HG03097 (cell line): ENCODE results near the gene FGFRL1.

Source experiments
- ATAC-seq: cut with Tn5 transposase; IDR thresholded peaks from one replicate; pipeline ENCODE4 v1.9.1; 2021; ENCODE audit not compliant: unreplicated experiment, low FRiP score

Gene FGFRL1

GRCh38 chr4:1004071-1004418 is 7.4 kb upstream of the FGFRL1 start:
- ATAC-seq, result no peak

GRCh38 chr4:1004557-1005485 is 6.6 kb upstream of the FGFRL1 start:
- ATAC-seq, result no peak

DNA sequence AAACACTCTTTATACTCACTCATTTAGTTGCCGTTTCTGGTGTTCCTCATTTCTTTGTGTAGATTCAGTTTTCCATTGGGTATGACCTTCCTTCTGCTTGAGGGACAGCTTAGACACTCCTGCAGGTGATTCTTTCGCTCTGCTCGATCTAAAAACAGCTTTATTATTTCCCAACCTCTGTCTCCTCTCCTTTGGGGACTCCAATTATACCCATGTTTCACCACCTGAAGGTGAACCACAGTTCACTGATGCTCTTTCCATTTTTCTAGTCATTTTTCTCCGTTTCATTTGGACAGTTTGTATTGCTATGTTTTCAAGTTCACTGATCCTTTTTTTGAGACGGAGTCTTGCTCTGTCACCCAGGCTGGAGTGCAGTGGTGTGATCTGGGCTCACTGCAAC is 4.6 kb upstream of the FGFRL1 start:
- no peak for ATAC-seq

DNA sequence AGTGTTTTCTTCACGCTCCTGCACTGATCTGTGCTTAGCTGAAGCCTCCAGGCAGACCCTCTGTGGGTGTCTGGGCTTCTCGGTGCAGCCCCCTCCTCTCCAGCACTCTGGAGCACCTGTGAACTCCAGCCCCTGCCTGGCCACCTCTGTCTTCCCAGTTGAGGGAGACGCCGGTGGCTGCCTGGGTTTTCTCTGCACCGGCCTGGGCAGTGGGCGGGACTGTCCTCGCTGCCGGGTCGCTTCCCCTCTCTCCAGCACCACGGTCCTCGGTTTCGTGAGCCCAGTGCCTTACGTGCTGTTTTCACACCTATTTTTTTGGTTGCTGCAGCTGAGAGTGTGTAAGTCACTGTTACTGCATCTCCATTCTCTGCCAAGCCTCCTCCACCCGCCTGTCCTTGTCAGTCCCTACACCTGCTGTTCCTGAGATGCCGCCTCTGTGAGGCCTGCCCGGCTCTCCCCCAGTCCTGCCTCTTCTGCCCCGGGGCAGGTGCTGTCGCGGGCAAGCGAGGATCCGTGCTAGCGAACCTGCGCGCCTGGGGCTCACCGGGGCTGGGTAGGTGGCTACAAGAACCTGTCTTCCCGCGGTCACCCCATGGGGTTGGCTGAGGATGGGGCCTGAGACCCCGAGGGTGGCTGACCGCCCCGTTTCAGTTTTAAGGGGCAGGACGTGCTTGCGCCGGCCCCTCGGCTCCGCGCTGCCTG is 2.4 kb upstream of the FGFRL1 start:
- ATAC-seq, result peak; percentile 16

DNA sequence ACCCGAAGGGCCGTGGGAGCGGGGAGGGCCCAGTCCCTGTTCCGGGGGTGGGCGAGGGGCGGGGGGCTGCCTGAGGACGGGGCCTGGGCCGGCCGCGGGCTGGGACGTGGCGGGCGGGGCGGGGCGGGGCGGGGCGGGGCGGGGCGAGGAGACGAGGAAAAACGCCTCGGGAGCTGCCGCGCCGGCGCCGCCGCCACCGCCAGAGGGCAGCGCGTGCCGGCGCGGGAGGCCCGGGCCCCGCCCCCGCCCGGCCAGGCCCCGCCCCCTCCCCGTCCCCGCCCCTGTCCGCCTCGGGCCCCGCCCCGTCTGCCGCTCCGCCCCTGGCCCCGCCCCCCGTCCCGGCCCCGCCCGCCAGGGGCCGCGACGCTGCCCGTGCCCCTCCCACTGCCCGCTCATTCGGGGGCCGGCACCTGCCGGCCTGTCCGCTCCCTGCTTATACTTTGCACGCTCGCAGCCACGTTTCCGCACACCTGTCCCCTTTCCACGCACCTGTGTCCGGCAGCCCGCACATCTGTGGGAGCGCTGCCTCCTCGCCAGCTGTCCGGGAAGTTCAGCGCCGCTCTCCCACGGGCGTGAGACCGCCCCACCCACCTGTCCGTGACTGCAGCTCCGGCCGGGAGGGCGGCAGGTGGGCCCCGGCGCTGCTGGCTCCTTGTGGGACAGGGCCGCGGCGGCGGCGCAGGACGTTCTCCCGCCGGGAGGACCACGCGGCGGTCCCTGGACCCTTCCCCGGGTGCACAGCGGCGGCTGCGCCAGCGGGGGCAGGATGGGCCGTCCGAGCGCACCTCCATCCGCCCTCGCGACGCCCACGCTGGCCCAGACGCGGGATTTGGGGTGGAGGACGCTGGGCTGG is 1.7 kb upstream of the FGFRL1 start:
- ATAC-seq, result peak; percentile 33

DNA sequence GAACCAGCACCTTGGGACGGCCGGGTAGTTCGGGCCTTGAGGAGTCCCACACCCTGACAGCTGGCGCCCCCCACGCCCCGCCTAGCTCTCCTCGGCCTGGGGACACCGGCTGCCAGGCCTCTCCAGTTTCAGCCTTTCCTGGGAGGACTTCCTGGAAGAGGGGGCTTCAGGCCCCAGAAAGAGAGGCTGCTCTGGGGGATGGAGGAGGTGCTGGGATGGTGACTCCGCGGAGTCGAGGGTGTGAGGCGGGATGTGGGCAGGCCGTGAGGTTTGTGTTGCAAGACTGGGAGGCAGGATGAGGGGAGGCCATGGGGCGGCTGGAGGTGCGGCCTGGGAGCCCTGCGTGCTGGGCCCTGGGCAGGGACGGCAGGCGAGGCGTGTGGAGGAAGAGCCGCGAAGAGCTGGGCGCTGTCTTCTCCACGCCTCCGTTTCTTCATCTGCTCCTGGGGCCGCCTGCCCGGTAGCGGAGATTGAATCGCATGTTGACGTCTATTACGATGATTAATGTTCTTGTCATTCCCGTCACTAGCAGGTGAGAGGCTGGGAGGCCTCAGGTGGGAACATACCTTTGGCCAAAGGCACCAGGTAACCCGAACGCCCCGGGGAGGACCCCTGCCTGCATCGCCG is 918 bp upstream of the FGFRL1 start:
- no peak for ATAC-seq

- ATAC-seq, result no peak
These were observed 224 bp downstream of the FGFRL1 start for GRCh38 chr4:1011666-1012033.

DNA sequence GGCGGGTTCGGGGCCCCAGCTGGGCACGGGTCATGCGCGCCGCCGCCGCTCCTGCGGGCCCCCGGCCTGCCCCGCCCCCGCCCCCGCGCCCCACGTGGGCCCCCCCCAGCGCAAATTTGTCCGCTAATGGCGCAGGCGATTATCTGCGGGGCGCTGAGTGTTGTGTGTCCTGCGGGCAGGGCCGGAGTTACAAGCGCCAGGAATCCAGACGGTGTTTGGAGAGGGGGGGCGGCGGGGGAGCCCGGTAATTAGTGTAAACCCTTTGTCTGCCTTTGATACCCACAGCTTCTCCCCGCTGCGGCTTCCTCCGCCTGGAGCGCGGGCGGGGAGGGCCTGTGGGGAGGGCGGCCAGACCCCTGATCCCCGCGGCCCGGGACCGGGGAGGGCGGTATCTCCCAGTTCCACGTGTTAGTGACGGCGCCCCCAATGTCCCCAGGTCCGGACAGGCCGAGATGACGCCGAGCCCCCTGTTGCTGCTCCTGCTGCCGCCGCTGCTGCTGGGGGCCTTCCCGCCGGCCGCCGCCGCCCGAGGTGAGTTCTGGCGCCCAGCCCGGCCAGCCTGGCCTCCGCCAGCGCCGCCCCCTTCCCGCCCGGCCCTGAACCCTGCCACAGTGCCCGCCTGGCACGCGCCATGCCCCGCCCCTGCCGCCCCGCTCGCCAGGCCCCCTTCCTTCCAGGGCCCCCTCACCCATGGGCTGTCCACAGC is 761 bp downstream of the FGFRL1 start:
- ATAC-seq, result no peak

GRCh38 chr4:1013225-1014073 is 2.0 kb downstream of the FGFRL1 start:
- no peak for ATAC-seq

GRCh38 chr4:1014291-1015167 is 3.1 kb downstream of the FGFRL1 start:
- no peak for ATAC-seq

GRCh38 chr4:1015179-1015578 is 3.8 kb downstream of the FGFRL1 start:
- ATAC-seq, result no peak

- no peak for ATAC-seq
These were observed 4.3 kb downstream of the FGFRL1 start for GRCh38 chr4:1015746-1016145.

- no peak for ATAC-seq
These were observed 5.8 kb downstream of the FGFRL1 start for GRCh38 chr4:1017211-1017610.

- ATAC-seq, result no peak
These were observed 6.3 kb downstream of the FGFRL1 start for GRCh38 chr4:1017706-1018105.

GRCh38 chr4:1018147-1019020 is 7.0 kb downstream of the FGFRL1 start:
- no peak for ATAC-seq

DNA sequence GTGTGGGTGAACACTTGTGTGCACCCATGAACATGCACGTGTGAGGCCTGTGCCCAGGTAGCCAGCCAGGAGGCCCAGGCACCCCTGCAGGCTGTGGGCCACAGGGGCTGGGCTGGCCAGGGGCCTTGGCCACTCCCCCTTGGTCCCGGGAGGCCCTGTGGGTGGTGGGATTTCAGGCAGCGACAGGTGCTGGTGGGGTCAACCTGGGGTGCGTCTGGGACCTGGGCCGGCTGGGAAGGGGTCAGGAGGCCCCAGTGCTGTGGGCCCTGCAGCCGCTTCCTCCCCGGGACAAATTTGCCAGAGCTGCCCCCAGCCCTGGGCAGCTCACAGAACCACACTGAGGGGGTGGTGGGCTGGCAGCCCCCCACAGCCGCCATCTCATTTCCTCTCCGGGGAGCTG is 7.9 kb downstream of the FGFRL1 start:
- ATAC-seq, result no peak

- no peak for ATAC-seq
These were observed 8.5 kb downstream of the FGFRL1 start for GRCh38 chr4:1019729-1020470.
